PC-3 (cell line): ENCODE data around the gene SERPINB12. TPM values are rescaled to one million over a fixed set of nuclear protein-coding genes. Genes with fewer than 3 reads are reported as not detected.
A peak's percentile ranks its signal among the peaks of the same experiment; 100 is the strongest.

Source experiments
- ATAC-seq: fragments of 200-7000 bp; cut with Tn5 transposase; 2 replicates; pipeline ENCODE4 v1.9.1; 2020; ENCODE audit warnings: mild to moderate bottlenecking, moderate library complexity
- BruUV-seq: library from RNA; stranded (reverse); fragments of 400-500 nt; replicated peaks from 2 replicates; lab custom pipeline; 2021; lab: Mats Ljungman, UMichigan
- CTCF ChIA-PET: fragments of 300-600 bp; sonication (Branson Sonifier 250); formaldehyde crosslinking; loops from one replicate; lab custom pipeline; 2022; ENCODE audit warnings: antibody characterized with exemption; lab: Charles Lee
- POLR2A ChIA-PET: fragments of 300-600 bp; sonication (Branson Sonifier 250); formaldehyde crosslinking; loops from one replicate; lab custom pipeline; 2022; ENCODE audit warnings: antibody characterized with exemption; ENCODE audit not compliant: unreplicated experiment; lab: Charles Lee
- DNase-seq: peaks from one replicate; pipeline ENCODE4 v3.0.0-alpha.2; 2015
- H2AFZ ChIP-seq: fragments of 300-600 bp; sonication (generic); 2 replicates; pipeline ENCODE4 v1.6.0; 2016; ENCODE audit warnings: antibody characterized with exemption, low read length
- H3F3A ChIP-seq: fragments of 300-600 bp; sonication (generic); one replicate; pipeline ENCODE4 v1.6.0; 2017; ENCODE audit warnings: antibody characterized with exemption, low read length, control low read depth, mild to moderate bottlenecking; ENCODE audit not compliant: unreplicated experiment
- H3K27ac ChIP-seq: fragments of 300-600 bp; sonication (generic); 2 replicates; pipeline ENCODE4 v1.5.1; 2016; ENCODE audit warnings: mild to moderate bottlenecking, low read length
- H3K27me3 ChIP-seq: fragments of 300-600 bp; sonication (generic); 2 replicates; pipeline ENCODE4 v1.6.1; 2016; ENCODE audit warnings: low read length, mixed read lengths
- H3K36me3 ChIP-seq: fragments of 300-600 bp; sonication (generic); 2 replicates; pipeline ENCODE4 v1.6.1; 2016; ENCODE audit warnings: low read depth, mixed run types, low read length, mixed read lengths
- H3K4me1 ChIP-seq: fragments of 300-600 bp; sonication (generic); 2 replicates; pipeline ENCODE4 v1.5.1; 2016; ENCODE audit warnings: low read length; ENCODE audit not compliant: insufficient read depth
- H3K4me2 ChIP-seq: fragments of 300-600 bp; sonication (generic); 2 replicates; pipeline ENCODE4 v1.6.0; 2016; ENCODE audit warnings: low read length
- H3K4me3 ChIP-seq: fragments of 300-600 bp; sonication (generic); 2 replicates; pipeline ENCODE4 v1.5.1; 2016; ENCODE audit warnings: mild to moderate bottlenecking, low read length, mixed read lengths
- H3K79me2 ChIP-seq: fragments of 300-600 bp; sonication (generic); 2 replicates; pipeline ENCODE4 v1.6.1; 2017; ENCODE audit warnings: low read length, mixed read lengths
- H3K9ac ChIP-seq: fragments of 300-600 bp; sonication (generic); 2 replicates; pipeline ENCODE4 v1.6.0; 2016; ENCODE audit warnings: mild to moderate bottlenecking, low read length
- H3K9me2 ChIP-seq: fragments of 300-600 bp; sonication (generic); replicated peaks from 2 replicates; pipeline ENCODE4 v1.6.1; 2016; ENCODE audit warnings: mixed run types, low read length, mixed read lengths
- H3K9me3 ChIP-seq: fragments of 300-600 bp; sonication (generic); 2 replicates; pipeline ENCODE4 v1.6.1; 2016; ENCODE audit warnings: low read length, mixed read lengths
- H4K20me1 ChIP-seq: fragments of 300-600 bp; sonication (generic); 2 replicates; pipeline ENCODE4 v1.6.1; 2016; ENCODE audit warnings: low read length, mixed read lengths
- CTCF ChIP-seq: fragments of 300-600 bp; sonication (generic); conservative IDR thresholded peaks from 2 replicates; pipeline ENCODE4 v1.5.1; 2017; ENCODE audit warnings: antibody characterized with exemption, low read depth, mild to moderate bottlenecking, low read length
- EZH2 ChIP-seq: fragments of 300-600 bp; sonication (generic); IDR thresholded peaks from one replicate; pipeline ENCODE4 v1.6.1; 2017; ENCODE audit warnings: antibody characterized with exemption, mild to moderate bottlenecking, low read length; ENCODE audit not compliant: unreplicated experiment
- EZH2phosphoT487 ChIP-seq: fragments of 300-600 bp; sonication (generic); IDR thresholded peaks from 2 replicates; pipeline ENCODE4 v1.6.1; 2018; ENCODE audit warnings: mild to moderate bottlenecking, antibody characterized with exemption, low read length, borderline replicate concordance
- intact Hi-C: fragments of 100-400 bp; cut with micrococcal nuclease; formaldehyde crosslinking; loops from 2 replicates; pipeline ENCODE4 v1.9.0; 2023
- total RNA-seq: library from RNA; depleted of rRNA; stranded (reverse); fragments of >200 nt; gene quantifications from 2 replicates; pipeline ENCODE4 v1.2.3, GENCODE V29; 2014

The SERPINB12 gene
- total RNA-seq, 1 experiment from 2014 or later = not detected

GRCh38 chr18:63514888-63515678, 27.1 kb upstream of the SERPINB12 start:
- Histone ChIP-seq H4K20me1 (no peaks in the 10 kb centered on the region), H2AFZ (no peak overlapping the region), H3K9me3 (no peaks in the 10 kb centered on the region), H3K9me2 (no peaks in the 10 kb centered on the region), H3K79me2 (no peaks in the 10 kb centered on the region), H3K4me1 (peaks cover 6% of the 10 kb centered on the region; the same call in 1 of the 2 replicates), H3K27me3 (no peaks in the 10 kb centered on the region), H3F3A (no peaks in the 10 kb centered on the region), H3K27ac (no peak overlapping the region), H3K4me3 (no peak overlapping the region), H3K9ac (no peak overlapping the region), H3K4me2 (no peak overlapping the region), H3K36me3 (no peaks in the 10 kb centered on the region)
- TF ChIP-seq CTCF (peak; percentile 28; the same call in 1 of the 2 replicates), EZH2phosphoT487 (no peak), EZH2 (no peak)
- BruUV-seq = no TSS peak
- DNase-seq (no peak), ATAC-seq (no peak)
- ChIA-PET POLR2A (no interaction called here), CTCF (interaction anchor here (0.7 kb wide), 1 partner anchor 438 kb away, joined by 3 read pairs; no protein-coding TSS in a partner anchor)
- intact Hi-C loops = no loop called here

- Histone ChIP-seq H2AFZ (no peak overlapping the region), H3K79me2 (no peaks in the 10 kb centered on the region), H3K27ac (no peak overlapping the region), H3K9me2 (no peaks in the 10 kb centered on the region), H3F3A (no peaks in the 10 kb centered on the region), H3K27me3 (no peaks in the 10 kb centered on the region), H3K4me3 (no peak overlapping the region), H3K4me2 (no peak overlapping the region), H3K36me3 (no peaks in the 10 kb centered on the region), H3K4me1 (peaks cover 8% of the 10 kb centered on the region; the same call in 1 of the 2 replicates), H4K20me1 (no peaks in the 10 kb centered on the region), H3K9me3 (no peaks in the 10 kb centered on the region), H3K9ac (no peak overlapping the region)
- ChIA-PET CTCF (interaction anchor here (0.7 kb wide), 1 partner anchor 438 kb away, joined by 3 read pairs; no protein-coding TSS in a partner anchor), POLR2A (no interaction called here)
- ATAC-seq = no peak
- intact Hi-C loops = no loop called here
- no TSS peak for BruUV-seq
- no peak for DNase-seq
- TF ChIP-seq CTCF (no peak), EZH2 (no peak), EZH2phosphoT487 (no peak)
Measured at GRCh38 chr18:63515801-63516200, 26.4 kb upstream of the SERPINB12 start.
